Neural cell (in vitro differentiated cells): ENCODE data around the gene PLEKHA7. TPM values are rescaled to one million over a fixed set of nuclear protein-coding genes. Genes with fewer than 3 reads are reported as not detected.

Experiments
- H2AFZ ChIP-seq: fragments of 200-600, 300-800 bp; sonication (generic), shearing (Covaris generic); 2 replicates; pipeline ENCODE4 v1.6.0; 2014; ENCODE audit warnings: low read depth, mild to moderate bottlenecking, antibody characterized with exemption, low read length, moderate library complexity
- H3F3A ChIP-seq: fragments of 200-600 bp; shearing (Covaris generic); 2 replicates; pipeline ENCODE4 v1.6.1; 2016; ENCODE audit warnings: mild to moderate bottlenecking, moderate library complexity, mixed read lengths, antibody characterized with exemption, low read length; ENCODE audit not compliant: insufficient read depth, poor library complexity, severe bottlenecking
- H3K27ac ChIP-seq: fragments of 200-600, 300-800 bp; sonication (generic), shearing (Covaris generic); 2 replicates; pipeline ENCODE4 v1.5.1; 2014; ENCODE audit warnings: mild to moderate bottlenecking, low read length, moderate library complexity
- H3K27me3 ChIP-seq: fragments of 300-800, 200-600 bp; sonication (generic), shearing (Covaris generic); 2 replicates; pipeline ENCODE4 v1.6.0; 2014; ENCODE audit warnings: mild to moderate bottlenecking, low read depth, low read length, moderate library complexity; ENCODE audit not compliant: insufficient read depth
- H3K36me3 ChIP-seq: fragments of 300-800, 200-600 bp; sonication (generic), shearing (Covaris generic); 2 replicates; pipeline ENCODE4 v1.5.1; 2014; ENCODE audit warnings: mild to moderate bottlenecking, antibody characterized with exemption, low read length, moderate library complexity; ENCODE audit not compliant: insufficient read depth
- H3K4me2 ChIP-seq: fragments of 300-800, 200-600 bp; sonication (generic), shearing (Covaris generic); 2 replicates; pipeline ENCODE4 v1.6.0; 2014; ENCODE audit warnings: mild to moderate bottlenecking, low read length
- H3K4me3 ChIP-seq: fragments of 300-800, 200-600 bp; sonication (generic), shearing (Covaris generic); 2 replicates; pipeline ENCODE4 v1.5.1; 2014; ENCODE audit warnings: mild to moderate bottlenecking, low read length, moderate library complexity
- H3K79me2 ChIP-seq: fragments of 200-600 bp; shearing (Covaris generic); replicated peaks from 2 replicates; pipeline ENCODE4 v1.6.0; 2014; ENCODE audit warnings: mild to moderate bottlenecking, low read length, moderate library complexity; ENCODE audit not compliant: insufficient read depth
- H3K9ac ChIP-seq: fragments of 300-800, 200-600 bp; sonication (generic), shearing (Covaris generic); 2 replicates; pipeline ENCODE4 v1.6.1; 2016; ENCODE audit warnings: mild to moderate bottlenecking, low read length, mixed read lengths
- H3K9me2 ChIP-seq: fragments of 200-600 bp; shearing (Covaris generic); 2 replicates; pipeline ENCODE4 v1.6.1; 2016; ENCODE audit warnings: mild to moderate bottlenecking, low read length, mixed read lengths; ENCODE audit not compliant: insufficient read depth
- H3K9me3 ChIP-seq: fragments of 200-600, 300-800 bp; sonication (generic), shearing (Covaris generic); 2 replicates; pipeline ENCODE4 v1.6.1; 2016; ENCODE audit warnings: mild to moderate bottlenecking, mixed run types, low read length, moderate library complexity, mixed read lengths
- H4K20me1 ChIP-seq: fragments of 200-600 bp; shearing (Covaris generic); 2 replicates; pipeline ENCODE4 v1.6.1; 2016; ENCODE audit warnings: mild to moderate bottlenecking, mixed run types; ENCODE audit not compliant: insufficient read depth
- EP300 ChIP-seq: fragments of 450-650 bp; conservative IDR thresholded peaks from 2 replicates; pipeline ENCODE4 v1.6.1; 2014; ENCODE audit warnings: antibody characterized with exemption, mild to moderate bottlenecking, moderate library complexity; ENCODE audit not compliant: poor library complexity, severe bottlenecking
- EZH2 ChIP-seq: fragments of 200-600, 300-800 bp; shearing (Covaris generic), sonication (generic); IDR thresholded peaks from 2 replicates; pipeline ENCODE4 v1.6.1; 2014; ENCODE audit warnings: antibody characterized with exemption, low read length, borderline replicate concordance, mild to moderate bottlenecking; ENCODE audit not compliant: insufficient read depth, poor library complexity, severe bottlenecking
- MXI1 ChIP-seq: fragments of 450-650 bp; conservative IDR thresholded peaks from 2 replicates; pipeline ENCODE4 v1.6.1; 2014; ENCODE audit warnings: antibody characterized with exemption, mild to moderate bottlenecking; ENCODE audit not compliant: poor library complexity, severe bottlenecking
- POLR2AphosphoS5 ChIP-seq: IDR thresholded peaks from 2 replicates; pipeline ENCODE4 v1.6.1; 2012
- RAD21 ChIP-seq: fragments of 450-650 bp; conservative IDR thresholded peaks from 2 replicates; pipeline ENCODE4 v1.6.1; 2014; ENCODE audit warnings: antibody characterized with exemption, mild to moderate bottlenecking, moderate library complexity
- REST ChIP-seq: IDR thresholded peaks from 2 replicates; pipeline ENCODE4 v1.6.1; 2012; ENCODE audit warnings: borderline replicate concordance
- SMC3 ChIP-seq: fragments of 450-650 bp; conservative IDR thresholded peaks from 2 replicates; pipeline ENCODE4 v1.6.1; 2014; ENCODE audit warnings: antibody characterized with exemption, mild to moderate bottlenecking, moderate library complexity; ENCODE audit not compliant: poor library complexity
- TAF1 ChIP-seq: IDR thresholded peaks from 2 replicates; pipeline ENCODE4 v1.6.1; 2012; ENCODE audit warnings: low read depth
- polyA plus RNA-seq: library from polyadenylated mRNA; depleted of rRNA; stranded (reverse); fragments of >200 nt; gene quantifications from 2 replicates; pipeline ENCODE4 v1.2.3, GENCODE V29; 2014
- TF ChIP-seq, protein P1 (sequence below): fragments of 450-650 bp; IDR thresholded peaks from 2 replicates; pipeline ENCODE4 v1.5.1; 2014; ENCODE audit warnings: antibody characterized with exemption, mild to moderate bottlenecking, moderate library complexity; ENCODE audit not compliant: poor library complexity, severe bottlenecking

PLEKHA7 gene
- polyA plus RNA-seq, 1 donor from 2014 or later = 45.7 TPM

DNA sequence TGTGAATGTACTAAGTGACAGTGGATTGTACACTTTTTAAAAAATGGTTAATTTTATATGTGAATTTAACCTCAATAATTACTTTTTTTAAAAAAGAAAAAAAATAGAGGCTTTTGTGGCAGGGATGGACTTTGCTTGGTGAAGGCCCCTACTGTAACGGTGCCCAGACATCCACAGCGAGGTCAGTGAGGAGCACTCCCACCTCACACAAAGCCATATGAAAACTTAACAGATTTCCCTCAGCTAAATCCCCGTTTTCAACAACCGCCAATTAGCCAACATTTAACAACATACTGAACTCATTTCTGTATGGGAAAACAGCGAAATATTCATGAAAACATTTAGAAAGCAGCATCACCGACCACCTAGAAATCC is 276.4 kb downstream of the PLEKHA7 start:
- H2AFZ ChIP-seq = peak overlapping the region; percentile 75
- H3K9me3 ChIP-seq = peaks cover 3% of the 10 kb centered on the region
- H3K9me2 ChIP-seq = no peaks in the 10 kb centered on the region
- H4K20me1 ChIP-seq = no peaks in the 10 kb centered on the region
- no peaks in the 10 kb centered on the region for H3K27me3 ChIP-seq
- H3K4me3 ChIP-seq = peak overlapping the region; percentile 75
- H3K36me3 ChIP-seq = no peaks in the 10 kb centered on the region
- H3K79me2 ChIP-seq = peaks cover 43% of the 10 kb centered on the region
- no peak for TF ChIP-seq EP300
- no peak for TF ChIP-seq POLR2AphosphoS5
- TF ChIP-seq TAF1 = no peak
- TF ChIP-seq REST = peak; percentile 79
- TF ChIP-seq MXI1 = no peak
- no peak for TF ChIP-seq RAD21
- TF ChIP-seq SMC3 = peak; percentile 12
- TF ChIP-seq, protein P1, sequence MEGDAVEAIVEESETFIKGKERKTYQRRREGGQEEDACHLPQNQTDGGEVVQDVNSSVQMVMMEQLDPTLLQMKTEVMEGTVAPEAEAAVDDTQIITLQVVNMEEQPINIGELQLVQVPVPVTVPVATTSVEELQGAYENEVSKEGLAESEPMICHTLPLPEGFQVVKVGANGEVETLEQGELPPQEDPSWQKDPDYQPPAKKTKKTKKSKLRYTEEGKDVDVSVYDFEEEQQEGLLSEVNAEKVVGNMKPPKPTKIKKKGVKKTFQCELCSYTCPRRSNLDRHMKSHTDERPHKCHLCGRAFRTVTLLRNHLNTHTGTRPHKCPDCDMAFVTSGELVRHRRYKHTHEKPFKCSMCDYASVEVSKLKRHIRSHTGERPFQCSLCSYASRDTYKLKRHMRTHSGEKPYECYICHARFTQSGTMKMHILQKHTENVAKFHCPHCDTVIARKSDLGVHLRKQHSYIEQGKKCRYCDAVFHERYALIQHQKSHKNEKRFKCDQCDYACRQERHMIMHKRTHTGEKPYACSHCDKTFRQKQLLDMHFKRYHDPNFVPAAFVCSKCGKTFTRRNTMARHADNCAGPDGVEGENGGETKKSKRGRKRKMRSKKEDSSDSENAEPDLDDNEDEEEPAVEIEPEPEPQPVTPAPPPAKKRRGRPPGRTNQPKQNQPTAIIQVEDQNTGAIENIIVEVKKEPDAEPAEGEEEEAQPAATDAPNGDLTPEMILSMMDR = no peak
- TF ChIP-seq EZH2 = no peak
- peak overlapping the region; percentile 60 for H3K4me2 ChIP-seq
- peak overlapping the region; percentile 99 for H3K27ac ChIP-seq
- H3F3A ChIP-seq = no peaks in the 10 kb centered on the region
- peak overlapping the region; percentile 97 for H3K9ac ChIP-seq

Other genes with a start within 250 kb of the PLEKHA7 start
- gene RPS13, start 63.3 kb upstream of the PLEKHA7 start, polyA plus RNA-seq = 1,509 and 1,561 TPM in 2 replicates
- gene PIK3C2A, start 193.6 kb upstream of the PLEKHA7 start, polyA plus RNA-seq = 24.9 and 27.2 TPM in 2 replicates